H1 (cell line): ENCODE results near the gene PPP1R3C. TPM values are rescaled to one million over a fixed set of nuclear protein-coding genes. Genes with fewer than 3 reads are reported as not detected.

Experiments
- CTCF ChIA-PET: fragments of 300-600 bp; sonication (Branson Sonifier 250); formaldehyde crosslinking; loops from one replicate; lab custom pipeline; 2021; ENCODE audit not compliant: partially characterized antibody; lab: Charles Lee
- POLR2A ChIA-PET: fragments of 300-600 bp; sonication (Branson Sonifier 250); formaldehyde crosslinking; loops from one replicate; lab custom pipeline; 2021; ENCODE audit warnings: inconsistent platforms; ENCODE audit not compliant: partially characterized antibody; lab: Charles Lee
- DNase-seq, 2 experiments: peaks; one replicate each; pipeline versions ENCODE4 v3.0.0 to v3.0.0-alpha.2; 2010 to 2022; ENCODE audit warnings: low spot score in 2 of 2, low read depth in 1 of 2, mixed read lengths in 1 of 2
- FAIRE-seq: peaks from 2 replicates; lab custom pipeline; 2011; peaks lifted over from hg19 to GRCh38; lab: Jason Lieb, UNC
- H2AFZ ChIP-seq: 2 replicates; pipeline ENCODE4 v1.8.1; 2012; ENCODE audit warnings: low read length, inconsistent platforms
- H2AK5ac ChIP-seq: 2 replicates; pipeline ENCODE4 v1.6.1; 2013; ENCODE audit warnings: low read depth, low read length
- H2BK120ac ChIP-seq: replicated peaks from 2 replicates; pipeline ENCODE3; 2013; ENCODE audit warnings: low read depth, low read length, inconsistent platforms
- H2BK12ac ChIP-seq: 2 replicates; pipeline ENCODE4 v1.6.1; 2013; ENCODE audit warnings: low read depth, low read length
- H2BK15ac ChIP-seq: 2 replicates; pipeline ENCODE4 v1.6.1; 2013; ENCODE audit warnings: low read length
- H2BK20ac ChIP-seq: 2 replicates; pipeline ENCODE4 v1.6.1; 2013; ENCODE audit warnings: low read length
- H2BK5ac ChIP-seq: 2 replicates; pipeline ENCODE4 v1.6.1; 2013; ENCODE audit warnings: low read depth, low read length
- H3K14ac ChIP-seq: 2 replicates; pipeline ENCODE4 v1.6.1; 2013; ENCODE audit warnings: inconsistent platforms; ENCODE audit not compliant: insufficient read length
- H3K18ac ChIP-seq: 2 replicates; pipeline ENCODE4 v1.6.1; 2013; ENCODE audit warnings: low read length; ENCODE audit errors: extremely low read depth
- H3K23ac ChIP-seq: 2 replicates; pipeline ENCODE4 v1.6.1; 2013; ENCODE audit warnings: inconsistent platforms; ENCODE audit not compliant: insufficient read length
- H3K23me2 ChIP-seq: 2 replicates; pipeline ENCODE4 v1.6.1; 2013; ENCODE audit warnings: low read depth, low read length
- H3K27ac ChIP-seq: 2 replicates; pipeline ENCODE4 v1.6.1; 2011; ENCODE audit warnings: low read depth, low read length, inconsistent platforms
- H3K27me3 ChIP-seq, 4 experiments: replicated peaks in 1 of 4; 1 replicate in 1 of 4; 2 replicates in 3 of 4; pipeline versions ENCODE4 v1.6.1 to v1.8.1; 2011 to 2013; ENCODE audit warnings: low read length in 3 of 4, mild to moderate bottlenecking in 3 of 4, inconsistent platforms in 2 of 4, mixed read lengths in 2 of 4, moderate library complexity in 1 of 4; ENCODE audit not compliant: control insufficient read depth in 3 of 4, insufficient read depth in 3 of 4; ENCODE audit errors: extremely low read depth in 1 of 4
- H3K36me3 ChIP-seq, 4 experiments: 2 replicates each; pipeline versions ENCODE4 v1.6.1 to v1.8.1; 2011 to 2013; ENCODE audit warnings: mild to moderate bottlenecking in 4 of 4, low read length in 3 of 4, moderate library complexity in 2 of 4, control low read depth in 1 of 4, inconsistent platforms in 1 of 4; ENCODE audit not compliant: insufficient read depth in 4 of 4, control insufficient read depth in 2 of 4
- H3K4ac ChIP-seq: replicated peaks from 2 replicates; pipeline ENCODE3; 2013; ENCODE audit warnings: low read length, low read depth, mixed read lengths, inconsistent platforms; ENCODE audit not compliant: insufficient read length
- H3K4me1 ChIP-seq, 4 experiments: replicated peaks in 1 of 4; 1 replicate in 1 of 4; 2 replicates in 3 of 4; pipeline versions ENCODE4 v1.6.1 to v1.8.1; 2011 to 2013; ENCODE audit warnings: low read length in 3 of 4, inconsistent platforms in 2 of 4, mixed read lengths in 1 of 4; ENCODE audit not compliant: insufficient read depth in 4 of 4, control insufficient read depth in 3 of 4
- H3K4me2 ChIP-seq, 2 experiments: 2 replicates each; pipeline versions ENCODE4 v1.6.1 to v1.8.1; 2011 to 2013; ENCODE audit warnings: low read depth in 2 of 2, low read length in 2 of 2, control low read depth in 1 of 2, inconsistent platforms in 1 of 2, mild to moderate bottlenecking in 1 of 2; ENCODE audit not compliant: insufficient read depth in 1 of 2
- H3K4me3 ChIP-seq, 4 experiments: fragments of 200-600, 300-600 bp in 1 of 4; sonication (generic), shearing (Covaris generic), sonication (Bioruptor Twin) in 1 of 4; 2 replicates each; pipeline versions ENCODE4 v1.5.1 to v1.8.1; 2011 to 2016; ENCODE audit warnings: low read length in 4 of 4, low read depth in 3 of 4, control low read depth in 2 of 4, inconsistent platforms in 2 of 4, mild to moderate bottlenecking in 2 of 4, mixed read lengths in 1 of 4, moderate library complexity in 1 of 4; ENCODE audit not compliant: insufficient read depth in 2 of 4; ENCODE audit errors: extremely low read depth in 1 of 4
- H3K56ac ChIP-seq: replicated peaks from 2 replicates; pipeline ENCODE3; 2013; ENCODE audit warnings: low read depth, mild to moderate bottlenecking, mixed read lengths, low read length, inconsistent platforms; ENCODE audit not compliant: insufficient read length
- H3K79me1 ChIP-seq: 2 replicates; pipeline ENCODE4 v1.6.1; 2013; ENCODE audit warnings: low read depth, low read length, control low read depth
- H3K79me2 ChIP-seq, 2 experiments: 2 replicates each; pipeline versions ENCODE4 v1.6.1 to v1.8.1; 2012 to 2013; ENCODE audit warnings: low read length in 2 of 2, mild to moderate bottlenecking in 2 of 2, inconsistent platforms in 1 of 2; ENCODE audit not compliant: insufficient read depth in 2 of 2, control insufficient read depth in 1 of 2
- H3K9ac ChIP-seq, 4 experiments: replicated peaks in 1 of 4; 1 replicate in 1 of 4; 2 replicates in 3 of 4; pipeline versions ENCODE4 v1.6.1 to v1.8.1; 2011 to 2013; ENCODE audit warnings: low read depth in 3 of 4, low read length in 3 of 4, control low read depth in 2 of 4, mild to moderate bottlenecking in 2 of 4, moderate library complexity in 2 of 4, inconsistent platforms in 1 of 4; ENCODE audit errors: extremely low read depth in 1 of 4
- H3K9me3 ChIP-seq, 2 experiments: 2 replicates each; pipeline versions ENCODE4 v1.6.1 to v1.8.1; 2012 to 2013; ENCODE audit warnings: mild to moderate bottlenecking in 2 of 2, moderate library complexity in 2 of 2, control low read depth in 1 of 2, inconsistent platforms in 1 of 2, low read depth in 1 of 2, low read length in 1 of 2, mixed read lengths in 1 of 2; ENCODE audit not compliant: insufficient read depth in 2 of 2
- H4K20me1 ChIP-seq, 2 experiments: replicated peaks in 1 of 2; 2 replicates each; pipeline versions ENCODE3 to v1.8.1; 2011 to 2013; ENCODE audit warnings: inconsistent platforms in 2 of 2, low read length in 2 of 2, mild to moderate bottlenecking in 1 of 2; ENCODE audit not compliant: insufficient read depth in 2 of 2, control insufficient read depth in 1 of 2
- H4K5ac ChIP-seq: 2 replicates; pipeline ENCODE4 v1.6.1; 2013; ENCODE audit warnings: low read length, low read depth, mixed read lengths, inconsistent platforms; ENCODE audit not compliant: insufficient read length
- H4K8ac ChIP-seq: 2 replicates; pipeline ENCODE4 v1.8.0; 2013; ENCODE audit warnings: mild to moderate bottlenecking, moderate library complexity, low read length, inconsistent platforms; ENCODE audit not compliant: insufficient read depth; ENCODE audit errors: extremely low read depth
- H4K91ac ChIP-seq: replicated peaks from 2 replicates; pipeline ENCODE3; 2013; ENCODE audit warnings: low read length, mixed read lengths, inconsistent platforms; ENCODE audit not compliant: insufficient read length
- EP300 ChIP-seq, 2 experiments: IDR thresholded peaks; 1 replicate in 1 of 2; 2 replicates in 1 of 2; pipeline ENCODE4 v1.6.1; 2011 to 2012; ENCODE audit warnings: low read depth in 2 of 2, low read length in 2 of 2, mild to moderate bottlenecking in 2 of 2, borderline replicate concordance in 1 of 2, inconsistent platforms in 1 of 2, moderate library complexity in 1 of 2
- HDAC2 ChIP-seq, 2 experiments: fragments of 300-600 bp in 1 of 2; sonication (generic) in 1 of 2; IDR thresholded peaks; 2 replicates each; pipeline ENCODE4 v1.6.1; 2011 to 2012; ENCODE audit warnings: low read depth in 2 of 2, low read length in 2 of 2, mild to moderate bottlenecking in 2 of 2, moderate library complexity in 2 of 2, borderline replicate concordance in 1 of 2, inconsistent platforms in 1 of 2
- NANOG ChIP-seq: IDR thresholded peaks from 2 replicates; pipeline ENCODE4 v1.6.1; 2011; ENCODE audit warnings: low read length, low read depth, mild to moderate bottlenecking, inconsistent platforms; ENCODE audit not compliant: insufficient read depth, poor library complexity, severe bottlenecking
- RAD21 ChIP-seq, 2 experiments: IDR thresholded peaks in 1 of 2; conservative IDR thresholded peaks in 1 of 2; 2 replicates each; pipeline ENCODE4 v1.6.1; 2011; ENCODE audit warnings: low read depth in 2 of 2, low read length in 2 of 2, improper control_type of control experiment in 1 of 2, inconsistent platforms in 1 of 2, mild to moderate bottlenecking in 1 of 2, moderate library complexity in 1 of 2
- RFX5 ChIP-seq: IDR thresholded peaks from 2 replicates; pipeline ENCODE4 v1.6.1; 2011; ENCODE audit warnings: low read depth, low read length, improper control_type of control experiment, borderline replicate concordance
- RXRA ChIP-seq: IDR thresholded peaks from 2 replicates; pipeline ENCODE4 v1.6.1; 2011; ENCODE audit warnings: low read depth, mild to moderate bottlenecking, low read length, moderate library complexity; ENCODE audit not compliant: insufficient read depth
- SIN3A ChIP-seq, 2 experiments: IDR thresholded peaks in 1 of 2; conservative IDR thresholded peaks in 1 of 2; 2 replicates each; pipeline ENCODE4 v1.6.1; 2011 to 2012; ENCODE audit warnings: low read length in 2 of 2, improper control_type of control experiment in 1 of 2, low read depth in 1 of 2, mild to moderate bottlenecking in 1 of 2
- SIRT6 ChIP-seq: IDR thresholded peaks from one replicate; pipeline ENCODE4 v1.7.1; 2012; ENCODE audit warnings: low read length, inconsistent platforms
- SRF ChIP-seq: IDR thresholded peaks from 2 replicates; pipeline ENCODE4 v1.6.1; 2011; ENCODE audit warnings: mild to moderate bottlenecking, low read depth, low read length, moderate library complexity
- WGBS, 2 experiments: shearing (Covaris generic) in 1 of 2; methylation state at CpG; one replicate each; pipeline versions ENCODE4 v1.1.6 to v1.1.7; 2013 to 2015; ENCODE audit warnings: low lambda C conversion rate in 2 of 2, mixed read lengths in 2 of 2, inconsistent platforms in 1 of 2, low coverage in 1 of 2, missing lambda C conversion rate in 1 of 2; ENCODE audit not compliant: insufficient replicate concordance in 2 of 2, insufficient coverage in 1 of 2, insufficient read length in 1 of 2; ENCODE audit errors: extremely low coverage in 1 of 2, missing lambda C conversion rate in 1 of 2; 5-methylcytosine and 5-hydroxymethylcytosine counted together
- polyA plus RNA-seq, 7 experiments: library from polyadenylated mRNA; depleted of rRNA in 3 of 7; stranded (reverse) in 5 of 7; unstranded in 2 of 7; fragments of >200 nt in 5 of 7; fragments of 200-250 nt in 2 of 7; gene quantifications; 1 replicate in 5 of 7; 2 replicates in 1 of 7; 4 replicates in 1 of 7; pipeline versions ENCODE4 v1.2.1 to v1.2.3, GENCODE V29; 2011 to 2013; ENCODE audit warnings: missing spikeins in 2 of 7, mixed read lengths in 2 of 7
- total RNA-seq: library from RNA; stranded (reverse); fragmentation: NEBNext Ultra II Directional; extraction: Animal tissue kit (Norgen Biotek cat#: 25700); gene quantifications from 2 replicates; pipeline ENCODE4 v1.2.1, GENCODE V29; 2021

Gene PPP1R3C
- total and polyA plus RNA-seq, 2 of the 8 experiments (the other 6 are each of a cell fraction or from before 2014, with no cell fraction given), result 1.3 TPM

- H4K20me1 ChIP-seq, result no peaks in the 10 kb centered on the region
- no peaks in the 10 kb centered on the region for H3K79me2 ChIP-seq
- H3K9ac ChIP-seq, result no peak overlapping the region
- H3K27me3 ChIP-seq, result peaks cover 3 to 25% (median 20%) of the 10 kb centered on the region in 4 experiments
- peak in 1 of 2 experiments; percentile 59 for DNase-seq
- no peak overlapping the region for H3K18ac ChIP-seq
- H3K9me3 ChIP-seq, result no peaks in the 10 kb centered on the region
- no peak overlapping the region for H3K56ac ChIP-seq
- peaks cover 0 to 3% (median 3%) of the 10 kb centered on the region in 4 experiments; a peak in 2 of 7 replicates for H3K4me1 ChIP-seq
- H3K79me1 ChIP-seq, result no peaks in the 10 kb centered on the region
- no peaks in the 10 kb centered on the region for H3K36me3 ChIP-seq
- no peak overlapping the region for H2BK15ac ChIP-seq
- no peak overlapping the region for H3K4me3 ChIP-seq
- POLR2A ChIA-PET, result interaction anchor here (1.3 kb wide), 1 partner anchor 9 kb away, joined by 4 read pairs; no protein-coding TSS in a partner anchor
- no peak overlapping the region for H3K14ac ChIP-seq
- 66% methylated on average over 10 of the region's 10 CpGs; no CpG with 5 or more reads in 1 of the 2 experiments for WGBS, 2 experiments
- no peak overlapping the region for H2BK12ac ChIP-seq
- no peak overlapping the region for H2BK120ac ChIP-seq
- no peak overlapping the region for H3K23ac ChIP-seq
- FAIRE-seq, result peak; percentile 24
- no peak overlapping the region for H4K8ac ChIP-seq
- CTCF ChIA-PET, result interaction anchor here (0.6 to 6.4 kb wide), 73 partner anchors 9 to 747 kb away, joined by 3 to 82 read pairs (median 5); no protein-coding TSS in a partner anchor
- no peak overlapping the region for H4K91ac ChIP-seq
- no peak overlapping the region for H3K4ac ChIP-seq
- peaks cover 3% of the 10 kb centered on the region; the same call in 1 of the 2 replicates for H3K23me2 ChIP-seq
- no peak overlapping the region for H2AK5ac ChIP-seq
- H4K5ac ChIP-seq, result no peak overlapping the region
- 0 out of 2 replicates have a peak overlapping the region, but pooled peaks have one; percentile 13 for H2AFZ ChIP-seq
- H3K27ac ChIP-seq, result no peak overlapping the region
- H2BK20ac ChIP-seq, result no peak overlapping the region
- H2BK5ac ChIP-seq, result no peak overlapping the region
- no peak overlapping the region for H3K4me2 ChIP-seq
- no peak for TF ChIP-seq SIN3A (conservative IDR thresholded peaks at IDR 0.05 in 1 of 2, IDR thresholded peaks at IDR 0.05 in 1 of 2; ENCODE audit: low read depth in 1 of 2, low read length in 2 of 2)
- 0 out of 3 replicates have a peak, but pooled peaks of 1 of the 2 experiments have one; percentile 13 for TF ChIP-seq EP300 (IDR thresholded peaks at IDR 0.05; ENCODE audit: borderline replicate concordance in 1 of 2, low read depth in 2 of 2, low read length in 2 of 2)
- TF ChIP-seq SIRT6, result no peak
- TF ChIP-seq HDAC2 (IDR thresholded peaks at IDR 0.05; ENCODE audit: borderline replicate concordance in 1 of 2, low read depth in 2 of 2, low read length in 2 of 2), result no peak
- TF ChIP-seq SRF, result no peak
- no peak for TF ChIP-seq NANOG
- TF ChIP-seq RFX5, result no peak
- TF ChIP-seq RXRA, result no peak
- peak; percentile 68 to 77 for TF ChIP-seq RAD21 (IDR thresholded peaks at IDR 0.05 in 1 of 2, conservative IDR thresholded peaks at IDR 0.05 in 1 of 2; ENCODE audit: low read depth in 2 of 2, low read length in 2 of 2)
These were observed 2.8 kb upstream of the PPP1R3C start for GRCh38 chr10:91635401-91636400.
